Stimulated activated CD8-positive, alpha-beta memory T cell treated with anti-CD3 and anti-CD28 coated beads, Interleukin-2, amount 100 ng/mL, for 48 hours (primary cell): ENCODE results near the gene IL1RAPL1.

Source experiments
- DNase-seq, 2 donors: peaks; one replicate each; pipeline ENCODE4 v3.0.0-alpha.2; 2020; ENCODE audit warnings: low read depth in 2 of 2

Gene IL1RAPL1

DNA sequence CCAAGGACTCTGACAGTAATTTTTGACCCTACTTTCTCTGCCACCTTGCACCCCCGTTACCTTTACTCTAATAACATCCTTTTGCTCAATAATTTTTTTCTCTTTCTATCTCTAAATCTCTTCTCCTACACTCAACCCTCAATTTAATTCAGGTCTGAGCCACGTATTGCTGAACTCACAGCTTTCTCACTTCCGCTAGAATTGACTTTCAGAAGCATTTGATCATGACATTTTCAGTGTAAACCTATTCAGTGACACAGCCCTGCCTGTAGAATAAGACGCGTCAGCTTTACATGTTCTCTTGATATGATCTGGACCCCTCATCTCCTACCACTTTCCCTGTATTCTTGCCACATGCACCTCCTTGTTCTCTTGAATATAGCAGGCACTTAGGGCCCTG lies 1188.6 kb downstream of the IL1RAPL1 start:
- no peak for DNase-seq

DNA sequence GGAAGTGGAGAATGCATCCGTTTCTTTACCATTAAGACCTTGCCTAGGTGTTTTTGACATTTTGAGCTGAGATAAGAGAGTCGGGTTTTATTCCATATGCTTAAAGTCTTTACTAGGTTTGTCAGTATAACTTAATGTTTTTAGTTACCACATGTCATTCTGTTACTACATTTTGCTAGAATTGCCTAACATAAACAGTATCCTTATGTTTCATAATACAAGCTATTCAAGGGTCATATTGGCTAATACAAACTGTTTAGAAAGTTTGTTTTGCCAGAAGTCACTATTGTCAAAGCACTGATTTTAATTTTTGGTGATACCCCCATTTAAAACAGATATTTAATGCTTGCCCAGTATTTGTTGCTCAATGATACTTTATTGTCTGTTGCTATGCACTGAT lies 1200.4 kb downstream of the IL1RAPL1 start:
- no peak for DNase-seq

DNA sequence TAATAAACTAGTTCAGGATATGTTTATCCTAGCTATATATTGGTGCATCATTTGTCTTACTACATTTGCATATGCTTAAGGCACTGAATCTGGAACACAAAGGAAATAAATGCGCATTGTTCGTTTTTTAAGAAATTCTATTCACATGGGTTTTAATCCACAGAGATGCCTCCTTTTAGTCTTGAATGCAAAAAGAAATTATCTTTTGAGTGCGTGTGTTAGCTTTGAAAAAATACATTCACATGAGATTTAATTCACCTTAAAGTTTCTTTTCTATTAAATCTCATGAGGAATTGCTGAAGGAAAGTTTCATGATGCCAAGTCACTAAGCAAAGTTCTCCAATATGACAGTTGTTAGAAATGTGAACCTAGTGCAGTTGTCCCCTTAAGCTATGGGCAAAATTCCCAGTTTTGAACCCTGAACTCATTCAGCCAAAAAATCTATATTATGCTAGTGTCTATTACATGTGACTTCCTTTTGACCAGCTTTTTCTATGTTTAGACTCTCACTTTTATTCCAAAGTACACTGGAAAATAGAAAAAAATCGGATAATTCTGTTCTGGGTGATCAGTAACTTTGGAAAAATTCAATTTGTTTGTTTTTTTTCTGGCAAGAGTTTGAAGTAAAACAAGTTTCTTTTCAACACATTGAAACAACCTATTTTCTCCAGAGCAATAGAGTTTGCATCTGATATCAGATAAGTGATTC lies 1201.9 kb downstream of the IL1RAPL1 start:
- no peak for DNase-seq

DNA sequence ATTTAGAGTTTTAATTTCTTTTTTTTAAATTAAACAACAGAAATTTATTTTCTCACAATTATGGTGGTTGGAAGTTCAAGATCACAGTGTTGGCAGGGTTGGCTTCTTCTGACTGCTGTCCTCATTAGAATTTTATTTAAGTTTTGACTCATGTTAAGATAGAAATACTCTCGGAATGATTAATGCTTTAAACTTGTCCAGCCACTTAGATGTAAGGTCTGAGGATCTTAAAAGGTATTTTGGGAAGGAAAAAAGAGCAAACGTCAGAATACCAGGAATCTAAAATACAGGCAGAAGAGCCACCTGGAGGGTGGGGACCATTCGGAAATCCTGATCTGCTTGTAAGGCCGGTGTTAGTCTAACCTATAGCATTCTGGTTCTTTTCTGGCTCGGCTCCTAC lies 1205.1 kb downstream of the IL1RAPL1 start:
- no peak for DNase-seq

- no peak for DNase-seq
Observed at GRCh38 chrX:29797156-29797555, 1209.9 kb downstream of the IL1RAPL1 start.

DNA sequence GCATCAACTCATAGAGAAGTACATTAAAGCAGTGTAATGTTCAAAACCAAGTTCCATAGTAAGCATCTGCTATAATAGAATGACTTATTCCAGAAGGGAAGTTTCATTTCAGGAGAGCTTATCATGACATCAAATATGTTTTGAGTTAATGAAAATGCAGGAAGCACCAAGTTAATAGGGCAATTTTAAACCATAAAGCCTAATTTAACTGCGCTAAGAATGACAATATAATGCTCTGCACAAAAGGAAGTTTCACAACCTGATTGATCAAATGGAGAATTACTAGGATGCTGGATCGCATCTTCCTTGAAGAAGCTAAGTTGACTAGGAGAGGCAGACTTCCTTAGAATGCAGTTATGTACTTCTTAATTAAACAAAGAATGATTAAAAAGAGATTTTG lies 1211.2 kb downstream of the IL1RAPL1 start:
- DNase-seq = no peak

DNA sequence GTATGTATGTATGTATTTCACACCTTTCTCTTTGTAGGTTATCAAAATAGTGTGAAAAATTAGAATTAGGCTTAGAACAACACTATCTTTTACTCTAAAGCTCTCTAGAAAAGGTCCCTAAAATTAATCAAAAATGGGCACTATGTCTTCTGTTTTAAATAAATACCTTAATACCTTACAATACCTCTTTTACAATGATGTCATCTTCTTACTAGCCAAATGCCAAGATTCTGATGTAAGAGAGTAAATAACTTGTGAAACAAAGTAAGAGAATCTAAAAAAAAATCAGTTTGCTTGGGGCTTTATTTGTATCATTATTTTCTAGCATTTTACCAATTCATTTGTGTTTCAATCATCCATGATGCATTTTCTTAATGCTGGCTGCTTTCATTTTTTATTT lies 1225.9 kb downstream of the IL1RAPL1 start:
- DNase-seq = no peak

GRCh38 chrX:29824176-29824906 lies 1237.1 kb downstream of the IL1RAPL1 start:
- no peak for DNase-seq

- DNase-seq = no peak
Observed at GRCh38 chrX:29826742-29827141, 1239.5 kb downstream of the IL1RAPL1 start.

DNA sequence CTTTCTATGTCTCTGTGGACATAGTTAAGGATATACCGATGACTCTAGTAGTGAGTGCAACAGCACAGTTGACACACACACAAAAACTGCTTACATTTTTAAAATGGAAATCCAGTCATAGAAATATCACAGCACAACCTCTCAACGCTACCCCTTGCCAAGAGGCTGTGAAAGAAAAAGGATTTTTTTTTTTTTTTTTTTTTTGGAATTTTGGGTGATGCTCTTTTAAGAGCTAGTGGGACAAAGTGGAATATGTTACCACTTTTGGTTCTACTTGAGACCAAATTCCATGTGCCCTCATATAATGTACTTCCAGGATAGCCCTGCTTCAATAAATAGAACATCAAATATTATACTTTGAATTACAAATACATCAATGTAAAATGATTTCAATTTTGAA lies 1247.1 kb downstream of the IL1RAPL1 start:
- no peak for DNase-seq

DNA sequence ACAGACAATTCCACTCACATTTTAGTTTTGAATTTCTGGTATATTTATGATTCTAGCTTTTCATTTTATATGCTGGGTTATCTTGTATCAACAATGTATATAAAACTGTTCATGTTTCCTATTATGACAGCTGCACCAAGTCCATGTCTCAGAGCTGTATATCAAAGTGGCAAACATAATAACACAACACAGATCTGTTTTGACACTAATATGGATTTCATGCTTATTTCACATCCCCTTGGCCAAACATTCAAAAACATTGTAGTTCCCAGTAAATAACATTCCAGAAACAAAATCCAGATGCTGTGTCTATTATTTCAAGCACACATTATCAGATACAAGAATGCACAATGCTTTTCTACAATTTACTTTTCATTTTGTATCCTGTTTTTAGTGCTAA lies 1247.5 kb downstream of the IL1RAPL1 start:
- DNase-seq = no peak

DNA sequence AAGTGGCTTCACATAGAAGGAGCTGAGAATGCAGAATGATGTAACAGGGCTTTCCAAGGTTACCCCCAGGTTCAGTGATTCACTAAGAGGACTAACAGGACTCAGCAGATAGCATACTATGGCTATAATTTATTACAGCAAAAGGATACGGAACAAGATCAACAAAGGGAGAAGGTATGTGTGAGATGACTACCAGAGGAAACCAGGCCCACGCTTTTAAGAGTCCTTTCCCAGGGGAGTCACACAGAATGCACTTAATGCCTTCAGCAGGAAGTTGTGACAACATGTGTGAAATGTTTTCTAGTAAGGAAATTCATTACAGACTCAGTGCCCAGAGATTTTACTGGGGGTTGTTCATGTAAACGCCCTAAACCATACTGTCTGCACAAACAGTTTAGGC lies 1254.5 kb downstream of the IL1RAPL1 start:
- no peak for DNase-seq

- DNase-seq = no peak
Observed at GRCh38 chrX:29842552-29842951, 1255.3 kb downstream of the IL1RAPL1 start.

- no peak for DNase-seq
Observed at GRCh38 chrX:29851857-29852605, 1264.8 kb downstream of the IL1RAPL1 start.

- no peak for DNase-seq
Observed at GRCh38 chrX:29852767-29853166, 1265.5 kb downstream of the IL1RAPL1 start.

- DNase-seq = no peak
Observed at GRCh38 chrX:29858714-29859113, 1271.5 kb downstream of the IL1RAPL1 start.

- no peak for DNase-seq
Observed at GRCh38 chrX:29862126-29862677, 1275.0 kb downstream of the IL1RAPL1 start.

- no peak for DNase-seq
Observed at GRCh38 chrX:29867971-29868370, 1280.7 kb downstream of the IL1RAPL1 start.

GRCh38 chrX:29869837-29870236 lies 1282.6 kb downstream of the IL1RAPL1 start:
- DNase-seq = no peak

DNA sequence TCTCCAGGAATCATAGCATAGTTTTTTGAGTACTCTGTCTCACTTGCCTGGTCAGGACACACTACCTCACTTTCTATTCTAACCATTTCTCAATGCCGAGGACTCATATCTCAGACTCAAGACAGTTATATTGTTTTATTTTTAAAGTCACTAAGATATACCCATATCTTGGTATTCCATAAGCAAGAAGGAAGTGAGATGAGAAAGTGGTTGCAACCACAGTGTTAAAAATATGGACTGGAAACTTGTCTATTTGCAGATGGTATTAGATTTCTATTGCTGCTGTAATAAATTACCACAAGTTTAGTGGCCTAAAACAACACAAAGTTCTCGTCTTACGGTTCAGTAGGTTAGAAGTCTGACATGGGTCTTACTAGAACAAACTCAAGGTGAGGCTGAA lies 1283.4 kb downstream of the IL1RAPL1 start:
- DNase-seq = no peak

DNA sequence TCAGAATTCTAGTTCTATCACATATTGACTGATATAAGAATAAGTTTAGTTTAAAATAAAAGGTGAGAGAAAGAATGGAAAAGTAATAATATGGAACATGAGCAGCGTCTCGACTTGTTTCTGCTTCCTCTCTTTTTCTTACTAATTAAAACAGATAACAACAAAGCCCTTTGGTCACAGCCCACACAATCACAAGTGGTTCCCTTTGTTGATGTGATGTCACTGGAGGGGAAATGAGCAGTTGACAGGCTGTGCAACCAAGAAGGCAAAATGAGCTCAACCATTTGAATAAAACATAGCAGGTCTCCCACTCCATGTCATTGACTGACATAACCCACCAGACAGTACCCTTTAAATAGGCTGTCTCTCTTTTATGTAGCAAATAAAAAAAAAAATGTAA lies 1285.6 kb downstream of the IL1RAPL1 start:
- no peak for DNase-seq

GRCh38 chrX:29876733-29877132 lies 1289.5 kb downstream of the IL1RAPL1 start:
- DNase-seq = no peak
